Measurements from ENCODE around the gene CREB3L1.

DNA sequence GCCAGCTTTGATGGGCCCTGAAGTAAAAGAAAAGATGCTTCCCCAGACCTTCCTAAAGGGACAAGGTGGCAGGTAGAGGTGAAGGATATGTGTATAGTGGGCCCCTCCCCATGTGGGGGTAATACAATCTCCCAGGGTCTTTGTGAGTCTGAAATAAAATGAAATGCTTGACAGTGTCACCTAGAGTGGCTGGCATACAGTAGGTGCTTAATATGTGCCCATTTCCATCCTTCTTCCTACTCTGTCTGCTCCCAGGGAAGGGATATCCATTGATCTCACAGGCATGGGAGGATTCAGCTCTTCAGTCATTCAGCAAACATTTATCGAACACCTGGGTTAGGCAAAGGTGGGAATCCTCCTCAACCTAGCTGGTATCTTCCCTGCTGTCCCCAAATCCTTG lies 6.1 kb upstream of the CREB3L1 start:
- TF ChIP-seq, protein P1, sequence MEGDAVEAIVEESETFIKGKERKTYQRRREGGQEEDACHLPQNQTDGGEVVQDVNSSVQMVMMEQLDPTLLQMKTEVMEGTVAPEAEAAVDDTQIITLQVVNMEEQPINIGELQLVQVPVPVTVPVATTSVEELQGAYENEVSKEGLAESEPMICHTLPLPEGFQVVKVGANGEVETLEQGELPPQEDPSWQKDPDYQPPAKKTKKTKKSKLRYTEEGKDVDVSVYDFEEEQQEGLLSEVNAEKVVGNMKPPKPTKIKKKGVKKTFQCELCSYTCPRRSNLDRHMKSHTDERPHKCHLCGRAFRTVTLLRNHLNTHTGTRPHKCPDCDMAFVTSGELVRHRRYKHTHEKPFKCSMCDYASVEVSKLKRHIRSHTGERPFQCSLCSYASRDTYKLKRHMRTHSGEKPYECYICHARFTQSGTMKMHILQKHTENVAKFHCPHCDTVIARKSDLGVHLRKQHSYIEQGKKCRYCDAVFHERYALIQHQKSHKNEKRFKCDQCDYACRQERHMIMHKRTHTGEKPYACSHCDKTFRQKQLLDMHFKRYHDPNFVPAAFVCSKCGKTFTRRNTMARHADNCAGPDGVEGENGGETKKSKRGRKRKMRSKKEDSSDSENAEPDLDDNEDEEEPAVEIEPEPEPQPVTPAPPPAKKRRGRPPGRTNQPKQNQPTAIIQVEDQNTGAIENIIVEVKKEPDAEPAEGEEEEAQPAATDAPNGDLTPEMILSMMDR (IDR thresholded peaks at IDR 0.05; ENCODE audit: low read depth, low read length, poor library complexity, severe bottlenecking) = no peak
- TF ChIP-seq EZH2phosphoT487 (IDR thresholded peaks at IDR 0.05; ENCODE audit: borderline replicate concordance, low read length) = no peak

All from DOHH2 (cell line).